Measurements from ENCODE around the gene ZNF888.
"Not testable (repeated sequence)": the region's sequence is repeated elsewhere in the genome, so short reads cannot be mapped to it uniquely, and the experiment has no call there.

ZNF888 gene

DNA sequence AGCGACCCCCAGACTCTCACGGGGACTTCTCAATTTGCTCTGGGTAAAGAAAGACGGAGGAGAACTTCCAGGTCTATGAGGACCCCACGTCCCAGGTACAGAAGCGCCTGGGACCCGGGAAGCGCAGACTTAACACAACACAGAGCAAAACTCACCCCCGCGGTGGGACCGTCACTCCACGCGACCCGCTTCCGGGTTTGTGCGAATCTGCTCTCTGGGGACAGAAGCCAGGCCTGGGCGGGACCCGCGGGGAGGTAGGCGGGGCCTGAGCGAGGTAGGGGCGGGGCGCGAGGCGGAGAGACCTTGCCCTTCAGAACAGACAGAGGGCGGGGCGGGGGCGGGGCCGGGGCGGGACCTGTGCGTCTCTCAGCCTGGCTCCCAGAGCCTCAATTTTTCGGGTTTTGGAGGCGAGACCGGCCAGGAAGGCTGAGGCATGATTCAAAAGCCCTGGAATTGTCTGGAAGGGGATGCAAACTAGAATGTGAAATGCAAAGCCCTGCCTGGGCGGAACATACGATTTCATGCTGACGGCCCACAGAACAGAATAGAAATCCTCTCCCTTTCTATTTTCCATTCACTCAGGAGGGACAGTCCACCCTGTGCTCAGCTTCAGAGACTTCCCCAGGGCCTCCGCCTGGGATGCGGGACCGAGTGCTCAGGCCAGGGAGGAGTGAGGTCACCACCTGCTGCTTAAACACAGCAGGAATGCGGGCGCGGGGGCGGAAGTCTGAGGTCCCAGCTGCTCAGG is 19.3 kb upstream of the ZNF888 start:
- Histone ChIP-seq H3K4me1 (ENCODE audit: control insufficient read depth, low read length) (peaks cover 4% of the 10 kb centered on the region), H3K4me3 (ENCODE audit: low read length) (peak overlapping the region; percentile 98), H3F3A (ENCODE audit: control insufficient read depth, insufficient read depth) (0 out of 2 replicates have a peak, but pooled peaks cover 4% of the 10 kb centered on the region), H3K27ac (ENCODE audit: low read depth, low read length) (peak overlapping the region; percentile 47), H3K27me3 (ENCODE audit: control insufficient read depth, low read length) (no peaks in the 10 kb centered on the region), H3K9me2 (replicated peaks; ENCODE audit: control insufficient read depth, low read length) (no peaks in the 10 kb centered on the region), H3K36me3 (ENCODE audit: control insufficient read depth, low read length) (peaks cover 1% of the 10 kb centered on the region; the same call in 1 of the 2 replicates), H3K79me2 (ENCODE audit: control insufficient read depth, low read length) (peaks cover 38% of the 10 kb centered on the region), H3K4me2 (ENCODE audit: low read length) (peak overlapping the region; percentile 97), H3K9me3 (ENCODE audit: control insufficient read depth, insufficient read depth, low read length) (no peaks in the 10 kb centered on the region), H4K20me1 (ENCODE audit: control insufficient read depth, insufficient read depth, low read depth, low read length) (no peaks in the 10 kb centered on the region; the same call in 1 of the 2 replicates)
- TF ChIP-seq, protein P1, sequence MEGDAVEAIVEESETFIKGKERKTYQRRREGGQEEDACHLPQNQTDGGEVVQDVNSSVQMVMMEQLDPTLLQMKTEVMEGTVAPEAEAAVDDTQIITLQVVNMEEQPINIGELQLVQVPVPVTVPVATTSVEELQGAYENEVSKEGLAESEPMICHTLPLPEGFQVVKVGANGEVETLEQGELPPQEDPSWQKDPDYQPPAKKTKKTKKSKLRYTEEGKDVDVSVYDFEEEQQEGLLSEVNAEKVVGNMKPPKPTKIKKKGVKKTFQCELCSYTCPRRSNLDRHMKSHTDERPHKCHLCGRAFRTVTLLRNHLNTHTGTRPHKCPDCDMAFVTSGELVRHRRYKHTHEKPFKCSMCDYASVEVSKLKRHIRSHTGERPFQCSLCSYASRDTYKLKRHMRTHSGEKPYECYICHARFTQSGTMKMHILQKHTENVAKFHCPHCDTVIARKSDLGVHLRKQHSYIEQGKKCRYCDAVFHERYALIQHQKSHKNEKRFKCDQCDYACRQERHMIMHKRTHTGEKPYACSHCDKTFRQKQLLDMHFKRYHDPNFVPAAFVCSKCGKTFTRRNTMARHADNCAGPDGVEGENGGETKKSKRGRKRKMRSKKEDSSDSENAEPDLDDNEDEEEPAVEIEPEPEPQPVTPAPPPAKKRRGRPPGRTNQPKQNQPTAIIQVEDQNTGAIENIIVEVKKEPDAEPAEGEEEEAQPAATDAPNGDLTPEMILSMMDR (IDR thresholded peaks at IDR 0.05; ENCODE audit: low read depth, low read length, poor library complexity, severe bottlenecking), result no peak
- no peak for TF ChIP-seq EZH2phosphoT487 (IDR thresholded peaks at IDR 0.05; ENCODE audit: borderline replicate concordance, low read length)

DNA sequence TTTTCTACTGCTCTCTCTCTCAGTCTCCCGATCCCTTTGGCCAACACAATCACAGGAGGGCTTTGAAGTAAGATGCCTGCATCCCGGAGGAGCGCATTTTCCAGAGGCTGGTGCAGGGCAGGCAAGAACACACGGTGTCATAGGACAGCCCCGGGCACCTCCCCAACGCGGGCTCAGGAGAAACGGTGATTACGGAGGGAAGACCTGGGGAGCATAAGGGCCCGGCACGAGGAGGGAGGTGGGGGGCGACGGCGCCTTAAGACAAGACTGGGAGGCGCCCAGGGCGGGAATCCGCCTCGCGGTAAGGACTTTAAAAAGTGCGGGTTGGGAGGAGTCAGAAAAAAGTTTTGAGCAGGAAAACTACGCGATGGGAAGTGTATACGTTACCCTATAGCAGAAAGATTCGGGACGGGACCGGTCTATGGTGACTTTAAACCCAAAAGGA is 18.7 kb upstream of the ZNF888 start:
- no peaks in the 10 kb centered on the region for H3K9me2 ChIP-seq (replicated peaks; ENCODE audit: control insufficient read depth, low read length)
- H3K27me3 ChIP-seq (ENCODE audit: control insufficient read depth, low read length), result no peaks in the 10 kb centered on the region
- H3K79me2 ChIP-seq (ENCODE audit: control insufficient read depth, low read length), result peaks cover 44% of the 10 kb centered on the region
- peaks cover 4% of the 10 kb centered on the region for H3K4me1 ChIP-seq (ENCODE audit: control insufficient read depth, low read length)
- H3K4me3 ChIP-seq (ENCODE audit: low read length), result peak overlapping the region; percentile 98
- no peaks in the 10 kb centered on the region for H3K9me3 ChIP-seq (ENCODE audit: control insufficient read depth, insufficient read depth, low read length)
- H3F3A ChIP-seq (ENCODE audit: control insufficient read depth, insufficient read depth), result 0 out of 2 replicates have a peak, but pooled peaks cover 4% of the 10 kb centered on the region
- peaks cover 7% of the 10 kb centered on the region for H3K36me3 ChIP-seq (ENCODE audit: control insufficient read depth, low read length)
- TF ChIP-seq EZH2phosphoT487 (IDR thresholded peaks at IDR 0.05; ENCODE audit: borderline replicate concordance, low read length), result no peak
- TF ChIP-seq, protein P1 (IDR thresholded peaks at IDR 0.05; ENCODE audit: low read depth, low read length, poor library complexity, severe bottlenecking), result no peak
- H3K4me2 ChIP-seq (ENCODE audit: low read length), result peak overlapping the region; percentile 97
- peak overlapping the region; percentile 47 for H3K27ac ChIP-seq (ENCODE audit: low read depth, low read length)
- H4K20me1 ChIP-seq (ENCODE audit: control insufficient read depth, insufficient read depth, low read depth, low read length), result no peaks in the 10 kb centered on the region; the same call in 1 of the 2 replicates

DNA sequence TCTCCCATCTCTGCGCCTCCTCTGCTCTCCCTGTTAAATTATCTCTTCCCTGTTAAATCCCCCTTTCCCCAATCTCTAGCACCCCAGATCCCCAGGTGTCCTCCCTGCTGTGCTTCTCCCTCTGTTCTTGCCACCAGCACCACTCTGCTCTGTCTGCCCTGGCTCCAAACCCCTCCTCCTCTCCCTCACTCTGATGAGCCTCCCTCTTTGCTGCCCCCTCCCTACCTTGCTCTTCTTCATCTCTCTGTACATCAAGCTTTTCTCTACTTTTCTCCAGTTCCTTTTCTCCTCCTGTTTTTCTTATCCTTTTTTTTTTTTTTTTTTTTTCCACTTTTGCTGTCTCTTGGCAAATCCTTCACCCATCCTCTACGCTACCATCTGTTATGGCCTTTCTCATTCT is 18.3 kb upstream of the ZNF888 start:
- peaks cover 11% of the 10 kb centered on the region for H3K36me3 ChIP-seq (ENCODE audit: control insufficient read depth, low read length)
- not testable (repeated sequence) for H3K9me3 ChIP-seq (ENCODE audit: control insufficient read depth, insufficient read depth, low read length); H3K9me2 ChIP-seq (replicated peaks; ENCODE audit: control insufficient read depth, low read length); H4K20me1 ChIP-seq (ENCODE audit: control insufficient read depth, insufficient read depth, low read depth, low read length); H3K4me1 ChIP-seq (ENCODE audit: control insufficient read depth, low read length); H3F3A ChIP-seq (ENCODE audit: control insufficient read depth, insufficient read depth); H3K27me3 ChIP-seq (ENCODE audit: control insufficient read depth, low read length)
- peaks cover 49% of the 10 kb centered on the region for H3K79me2 ChIP-seq (ENCODE audit: control insufficient read depth, low read length)
- H3K4me2 ChIP-seq (ENCODE audit: low read length), result peak overlapping the region; percentile 97
- H3K27ac ChIP-seq (ENCODE audit: low read depth, low read length), result peak overlapping the region; percentile 47; the same call in 1 of the 2 replicates
- peak overlapping the region; percentile 98 for H3K4me3 ChIP-seq (ENCODE audit: low read length)

DNA sequence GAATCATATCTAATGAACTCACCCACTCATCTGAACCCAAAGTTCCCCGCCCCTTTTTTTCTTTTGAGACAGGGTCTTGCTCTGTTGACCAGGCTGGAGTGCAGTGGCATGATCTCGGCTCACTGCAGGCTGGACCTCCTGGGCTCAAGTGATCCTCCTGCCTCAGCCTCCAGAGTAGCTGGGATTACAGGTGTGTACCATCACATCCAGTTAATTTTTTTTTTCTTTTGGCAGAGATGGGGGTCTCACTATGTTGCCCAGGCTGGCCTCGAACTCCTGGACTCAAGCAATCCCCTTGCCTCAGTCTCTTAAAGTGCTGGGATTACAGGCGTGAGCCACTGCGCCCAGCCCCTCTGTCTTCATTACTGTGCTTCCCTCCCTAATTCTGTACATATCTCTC is 17.7 kb upstream of the ZNF888 start:
- peaks cover 50% of the 10 kb centered on the region for H3K79me2 ChIP-seq (ENCODE audit: control insufficient read depth, low read length)
- H3K9me3 ChIP-seq (ENCODE audit: control insufficient read depth, insufficient read depth, low read length); H3K27me3 ChIP-seq (ENCODE audit: control insufficient read depth, low read length); H3K27ac ChIP-seq (ENCODE audit: low read depth, low read length); H3K4me1 ChIP-seq (ENCODE audit: control insufficient read depth, low read length); H3K4me3 ChIP-seq (ENCODE audit: low read length); H3K9me2 ChIP-seq (replicated peaks; ENCODE audit: control insufficient read depth, low read length); H3F3A ChIP-seq (ENCODE audit: control insufficient read depth, insufficient read depth); H4K20me1 ChIP-seq (ENCODE audit: control insufficient read depth, insufficient read depth, low read depth, low read length): not testable (repeated sequence)
- H3K4me2 ChIP-seq (ENCODE audit: low read length), result peak overlapping the region; percentile 97
- peaks cover 11% of the 10 kb centered on the region for H3K36me3 ChIP-seq (ENCODE audit: control insufficient read depth, low read length)
